Thyroid gland (tissue), 4 donors: ENCODE measurements around the gene LGR4.

ENCODE experiments used
- CTCF ChIP-seq, 6 experiments: fragments of 200-600 bp in 3 of 6; fragments of 450-650 bp in 3 of 6; sonication (generic) in 3 of 6; IDR thresholded peaks; one replicate each; pipeline ENCODE4 v1.5.1; 2016 to 2019; ENCODE audit warnings: antibody characterized with exemption in 6 of 6, mild to moderate bottlenecking in 2 of 6, inconsistent platforms in 1 of 6, moderate library complexity in 1 of 6
- POLR2A ChIP-seq, 2 donors: fragments of 450-650 bp; IDR thresholded peaks; one replicate each; pipeline ENCODE4 v1.6.1; 2017; ENCODE audit warnings: antibody characterized with exemption in 2 of 2, mild to moderate bottlenecking in 2 of 2, moderate library complexity in 1 of 2

GRCh38 chr11:27466363-27466762, 6.2 kb downstream of the LGR4 start:
- TF ChIP-seq CTCF (IDR thresholded peaks at IDR 0.05) (no peak), POLR2A (IDR thresholded peaks at IDR 0.05) (no peak)
